HK-2 (cell line): ENCODE results near the gene TRIM5.
"Not testable (repeated sequence)": the region's sequence is repeated elsewhere in the genome, so short reads cannot be mapped to it uniquely, and the experiment has no call there.

Experiments
- DNase-seq: peaks from one replicate; pipeline ENCODE4 v3.0.0-alpha.2; 2018; ENCODE audit not compliant: unreplicated experiment

The TRIM5 gene

GRCh38 chr11:5684646-5685362 lies at the start of gene TRIM5:
Gene TRIM5 (minus strand): TSS chr11:5685074. CDS start chr11:5680177, 4,897 bp downstream.
- peak; percentile 75 for DNase-seq

- DNase-seq: no peak
Observed at GRCh38 chr11:5727691-5728090, 42.8 kb upstream of the TRIM5 start.

- DNase-seq: no peak
Observed at GRCh38 chr11:5726351-5726750, 41.5 kb upstream of the TRIM5 start.

- no peak for DNase-seq
Observed at GRCh38 chr11:5722622-5723021, 37.7 kb upstream of the TRIM5 start.

GRCh38 chr11:5719703-5720495 lies 35.0 kb upstream of the TRIM5 start:
- no peak for DNase-seq

GRCh38 chr11:5716518-5716917 lies 31.6 kb upstream of the TRIM5 start:
- DNase-seq: not testable (repeated sequence)

GRCh38 chr11:5713695-5714094 lies 28.8 kb upstream of the TRIM5 start:
- no peak for DNase-seq

GRCh38 chr11:5712507-5712906 lies 27.6 kb upstream of the TRIM5 start:
- no peak for DNase-seq

- no peak for DNase-seq
Observed at GRCh38 chr11:5705688-5706087, 20.8 kb upstream of the TRIM5 start.

GRCh38 chr11:5703741-5704536 lies 19.1 kb upstream of the TRIM5 start:
- DNase-seq: no peak

- DNase-seq: no peak
Observed at GRCh38 chr11:5701055-5701577, 16.2 kb upstream of the TRIM5 start.

GRCh38 chr11:5700421-5701054 lies 15.7 kb upstream of the TRIM5 start:
- DNase-seq: no peak

- DNase-seq: no peak
Observed at GRCh38 chr11:5698281-5698680, 13.4 kb upstream of the TRIM5 start.

- no peak for DNase-seq
Observed at GRCh38 chr11:5696210-5696609, 11.3 kb upstream of the TRIM5 start.

GRCh38 chr11:5695580-5695979 lies 10.7 kb upstream of the TRIM5 start:
- no peak for DNase-seq

GRCh38 chr11:5694642-5695041 lies 9.8 kb upstream of the TRIM5 start:
- no peak for DNase-seq

- DNase-seq: no peak
Observed at GRCh38 chr11:5691964-5692361, 7.1 kb upstream of the TRIM5 start.

GRCh38 chr11:5691238-5691963 lies 6.5 kb upstream of the TRIM5 start:
- DNase-seq: not testable (repeated sequence)

GRCh38 chr11:5690736-5691135 lies 5.9 kb upstream of the TRIM5 start:
- DNase-seq: no peak

GRCh38 chr11:5690216-5690615 lies 5.3 kb upstream of the TRIM5 start:
- DNase-seq: no peak

- no peak for DNase-seq
Observed at GRCh38 chr11:5689551-5689983, 4.7 kb upstream of the TRIM5 start, which contains the start of gene TRIM22. Gene TRIM22 (plus strand): TSS chr11:5689790. CDS start chr11:5696233, 6,443 bp downstream.
